ENCODE results near the gene RPL41. TPM values are rescaled to one million over a fixed set of nuclear protein-coding genes. Genes with fewer than 3 reads are reported as not detected.

Gene RPL41
- total and polyA plus RNA-seq, 4 donors, result 979 to 2,155 (median 1,482) TPM

GRCh38 chr12:56080556-56081138 is 35.8 kb upstream of the RPL41 start:
- Histone ChIP-seq H3K9ac (ENCODE audit: low read depth in 1 of 2, low read length in 2 of 2) (peak overlapping the region; percentile 92), H3K36me3 (ENCODE audit: control insufficient read depth in 4 of 4, insufficient read depth in 3 of 4, low read depth in 1 of 4, low read length in 3 of 4) (peaks cover 2 to 10% (median 6%) of the 10 kb centered on the region in 4 donors), H3K4me1 (ENCODE audit: control insufficient read depth in 4 of 4, insufficient read depth in 4 of 4, low read length in 3 of 4) (peaks cover 10 to 34% (median 29%) of the 10 kb centered on the region in 4 donors), H3K27me3 (ENCODE audit: control insufficient read depth in 4 of 4, insufficient read depth in 4 of 4, low read length in 3 of 4) (no peaks in the 10 kb centered on the region), H3K4me3 (ENCODE audit: low read depth in 1 of 3, low read length in 3 of 3) (peak overlapping the region; percentile 59 to 88 (median 84)), H3K9me3 (ENCODE audit: control insufficient read depth in 4 of 4, low read length in 3 of 4) (no peaks in the 10 kb centered on the region), H3K27ac (ENCODE audit: low read depth in 1 of 2, low read length in 2 of 2) (peak overlapping the region; percentile 93 to 99)
- TF ChIP-seq SP1 (IDR thresholded peaks at IDR 0.05), result peak; percentile 73
- peak; percentile 75 to 87 for TF ChIP-seq RXRA (IDR thresholded peaks at IDR 0.05)
- peak in 1 of 2 donors; percentile 17 for TF ChIP-seq RAD21 (IDR thresholded peaks at IDR 0.05)
- peak; percentile 72 for TF ChIP-seq ATF3 (IDR thresholded peaks at IDR 0.05)
- no peak for TF ChIP-seq NR2F2 (IDR thresholded peaks at IDR 0.05)
- peak; percentile 77 for TF ChIP-seq YY1 (IDR thresholded peaks at IDR 0.05)
- TF ChIP-seq MAX (IDR thresholded peaks at IDR 0.05), result peak; percentile 75
- TF ChIP-seq ZBTB33 (IDR thresholded peaks at IDR 0.05), result peak; percentile 84
- peak; percentile 70 for TF ChIP-seq TAF1 (conservative IDR thresholded peaks at IDR 0.05)
- peak; percentile 89 to 93 for TF ChIP-seq HNF4A (conservative IDR thresholded peaks at IDR 0.05)
- peak in 1 of 2 donors; percentile 72 for TF ChIP-seq GABPA (IDR thresholded peaks at IDR 0.05 in 1 of 2, conservative IDR thresholded peaks at IDR 0.05 in 1 of 2)
- peak; percentile 85 for TF ChIP-seq REST (IDR thresholded peaks at IDR 0.05)
- TF ChIP-seq EGR1 (IDR thresholded peaks at IDR 0.05; ENCODE audit: low read depth in 2 of 2), result peak in 1 of 2 donors; percentile 55
- TF ChIP-seq JUND (IDR thresholded peaks at IDR 0.05), result peak; percentile 45 to 78
- no peak for TF ChIP-seq CTCF (IDR thresholded peaks at IDR 0.05; ENCODE audit: low read depth, low read length, missing input control)
- peak; percentile 54 for TF ChIP-seq HNF4G (IDR thresholded peaks at IDR 0.05)
- no peak for TF ChIP-seq FOXA1 (IDR thresholded peaks at IDR 0.05)
- peak; percentile 48 for TF ChIP-seq FOXA2 (IDR thresholded peaks at IDR 0.05)
- 8% methylated on average over 20 of the region's 20 CpGs for WGBS
- peak; percentile 68 for DNase-seq (ENCODE audit: low spot score)

Measured in liver (tissue), 9 donors.